Naive thymus-derived CD4-positive, alpha-beta T cell (primary cell): ENCODE results near the gene CAMKMT. TPM values are rescaled to one million over a fixed set of nuclear protein-coding genes. Genes with fewer than 3 reads are reported as not detected.
A peak's percentile ranks its signal among the peaks of the same experiment; 100 is the strongest.

Source experiments
- ATAC-seq: fragments of 150-1000 bp; cut with Tn5 transposase; 2 replicates; pipeline ENCODE4 v1.10.0; 2021; ENCODE audit warnings: mild to moderate bottlenecking, moderate library complexity
- CTCF ChIA-PET: fragments of 350-600 bp; sonication (Branson Sonifier 250); formaldehyde crosslinking; loops from one replicate; lab custom pipeline; 2021; ENCODE audit warnings: antibody characterized with exemption; lab: Charles Lee
- POLR2A ChIA-PET: fragments of 350-600 bp; sonication (Branson Sonifier 250); formaldehyde crosslinking; loops from one replicate; lab custom pipeline; 2021; ENCODE audit warnings: antibody characterized with exemption, inconsistent platforms; lab: Charles Lee
- DNase-seq, 9 donors: peaks; one replicate each; pipeline versions ENCODE4 v3.0.0 to v3.0.0-alpha.2; 2020 to 2022; ENCODE audit warnings: mixed read lengths in 1 of 9
- H3K27ac ChIP-seq: one replicate; pipeline ENCODE4 v1.7.0; 2013; ENCODE audit warnings: mild to moderate bottlenecking, low read depth, low read length, moderate library complexity
- H3K27me3 ChIP-seq, 2 donors: one replicate each; pipeline ENCODE4 v1.7.0; 2013; ENCODE audit warnings: low read length in 2 of 2, mild to moderate bottlenecking in 2 of 2, moderate library complexity in 2 of 2; ENCODE audit not compliant: control insufficient read depth in 2 of 2, insufficient read depth in 2 of 2
- H3K36me3 ChIP-seq, 3 experiments: 1 replicate in 2 of 3; 2 replicates in 1 of 3; pipeline ENCODE4 v1.7.0; 2013; ENCODE audit warnings: low read length in 3 of 3, mild to moderate bottlenecking in 3 of 3, moderate library complexity in 1 of 3; ENCODE audit not compliant: insufficient read depth in 3 of 3, control insufficient read depth in 2 of 3
- H3K4me1 ChIP-seq, 2 donors: one replicate each; pipeline ENCODE4 v1.7.0; 2013; ENCODE audit warnings: low read length in 2 of 2, mild to moderate bottlenecking in 2 of 2, moderate library complexity in 1 of 2; ENCODE audit not compliant: control insufficient read depth in 2 of 2, insufficient read depth in 2 of 2
- H3K4me3 ChIP-seq: 2 replicates; pipeline ENCODE4 v1.7.0; 2013; ENCODE audit warnings: mild to moderate bottlenecking, low read length
- H3K9me3 ChIP-seq, 3 experiments: 1 replicate in 2 of 3; 2 replicates in 1 of 3; pipeline ENCODE4 v1.7.0; 2013; ENCODE audit warnings: low read length in 3 of 3; ENCODE audit not compliant: control insufficient read depth in 2 of 3
- H3K27ac Mint-ChIP-seq, 9 donors: one replicate each; pipeline ENCODE4 v1.8.0; 2020 to 2022; ENCODE audit warnings: mixed read lengths in 9 of 9, mild to moderate bottlenecking in 8 of 9, moderate library complexity in 5 of 9, inconsistent platforms in 2 of 9
- H3K27me3 Mint-ChIP-seq, 5 donors: one replicate each; pipeline ENCODE4 v1.8.0; 2021 to 2022; ENCODE audit warnings: mixed read lengths in 5 of 5, mild to moderate bottlenecking in 1 of 5
- H3K36me3 Mint-ChIP-seq, 5 donors: one replicate each; pipeline ENCODE4 v1.8.0; 2020 to 2022; ENCODE audit warnings: mixed read lengths in 5 of 5, mild to moderate bottlenecking in 3 of 5, inconsistent platforms in 1 of 5
- H3K4me1 Mint-ChIP-seq, 7 donors: one replicate each; pipeline ENCODE4 v1.8.0; 2020 to 2022; ENCODE audit warnings: mixed read lengths in 7 of 7, mild to moderate bottlenecking in 3 of 7, inconsistent platforms in 1 of 7
- H3K4me3 Mint-ChIP-seq, 10 donors: one replicate each; pipeline ENCODE4 v1.8.0; 2020 to 2022; ENCODE audit warnings: mild to moderate bottlenecking in 10 of 10, mixed read lengths in 10 of 10, moderate library complexity in 6 of 10, inconsistent platforms in 2 of 10
- H3K9me3 Mint-ChIP-seq, 11 donors: one replicate each; pipeline ENCODE4 v1.8.0; 2020 to 2022; ENCODE audit warnings: mixed read lengths in 11 of 11, mild to moderate bottlenecking in 4 of 11, inconsistent platforms in 1 of 11, moderate library complexity in 1 of 11
- intact Hi-C, 2 donors: fragments of 100-400 bp; cut with micrococcal nuclease; formaldehyde crosslinking; loops; one replicate each; pipeline ENCODE4 v1.15.1; 2023
- polyA plus RNA-seq, 2 donors: library from polyadenylated mRNA; unstranded; fragments of 300-500 nt; fragmentation: Illumina TruSeq; gene quantifications; one replicate each; pipeline ENCODE4 v1.2.3, GENCODE V29; 2021
- total RNA-seq, 6 experiments: library from RNA in 5 of 6; stranded (reverse) in 5 of 6; gene quantifications; 1 replicate in 5 of 6; 2 replicates in 1 of 6; pipeline ENCODE4 v1.2.3 and lab custom pipeline; 2021 to 2026

The CAMKMT gene
- total and polyA plus RNA-seq, 7 experiments from 2014 or later = 11.1 to 20.8 (median 17.7) TPM

- Histone ChIP-seq H3K27ac (no peak overlapping the region), H3K9me3 (no peaks in the 10 kb centered on the region), H3K4me1 (no peaks in the 10 kb centered on the region), H3K36me3 (no peaks in the 10 kb centered on the region), H3K27me3 (no peaks in the 10 kb centered on the region), H3K4me3 (no peak overlapping the region)
- no peak for ATAC-seq
- Mint-ChIP-seq H3K4me1 (peaks cover 0 to 3% (median 0%) of the 10 kb centered on the region in 7 donors), H3K27me3 (no peaks in the 10 kb centered on the region), H3K36me3 (peaks cover 0 to 56% (median 27%) of the 10 kb centered on the region in 5 donors), H3K27ac (peak overlapping the region in 1 of 9 donors; percentile 32), H3K9me3 (no peaks in the 10 kb centered on the region), H3K4me3 (no peak overlapping the region)
- intact Hi-C loops = no loop called here
- CTCF ChIA-PET = interaction anchor here (0.6 kb wide), 1 partner anchor 15 kb away, joined by 8 read pairs; no protein-coding TSS in a partner anchor
- POLR2A ChIA-PET = no interaction called here
- DNase-seq = no peak
These were observed 188.1 kb downstream of the CAMKMT start for GRCh38 chr2:44549856-44550255.

GRCh38 chr2:44550561-44550960, 188.8 kb downstream of the CAMKMT start:
- CTCF ChIA-PET = interaction anchor here (0.7 kb wide), 1 partner anchor 147 kb away, joined by 6 read pairs; no protein-coding TSS in a partner anchor
- Mint-ChIP-seq H3K27ac (no peak overlapping the region), H3K4me3 (no peak overlapping the region), H3K4me1 (peaks cover 0 to 7% (median 0%) of the 10 kb centered on the region in 7 donors), H3K27me3 (no peaks in the 10 kb centered on the region), H3K36me3 (peaks cover 0 to 63% (median 33%) of the 10 kb centered on the region in 5 donors), H3K9me3 (peaks cover 0 to 3% (median 0%) of the 10 kb centered on the region in 11 donors)
- POLR2A ChIA-PET = no interaction called here
- Histone ChIP-seq H3K9me3 (no peaks in the 10 kb centered on the region), H3K27me3 (no peaks in the 10 kb centered on the region), H3K27ac (no peak overlapping the region), H3K4me3 (no peak overlapping the region), H3K36me3 (no peaks in the 10 kb centered on the region), H3K4me1 (no peaks in the 10 kb centered on the region)
- ATAC-seq (peak; percentile 36), DNase-seq (no peak)
- intact Hi-C loops = no loop called here

- intact Hi-C loops = no loop called here
- CTCF ChIA-PET = no interaction called here
- ATAC-seq (no peak), DNase-seq (no peak)
- peaks cover 0 to 10% (median 0%) of the 10 kb centered on the region in 7 donors for H3K4me1 Mint-ChIP-seq
- Histone ChIP-seq H3K4me1 (no peaks in the 10 kb centered on the region), H3K27ac (no peak overlapping the region), H3K27me3 (no peaks in the 10 kb centered on the region), H3K9me3 (no peaks in the 10 kb centered on the region), H3K36me3 (no peaks in the 10 kb centered on the region), H3K4me3 (no peak overlapping the region)
- no peaks in the 10 kb centered on the region for H3K27me3 Mint-ChIP-seq
- peaks cover 0 to 3% (median 0%) of the 10 kb centered on the region in 11 donors for H3K9me3 Mint-ChIP-seq
- POLR2A ChIA-PET = no interaction called here
- peaks cover 0 to 63% (median 34%) of the 10 kb centered on the region in 5 donors for H3K36me3 Mint-ChIP-seq
- H3K4me3 Mint-ChIP-seq = no peak overlapping the region
- no peak overlapping the region for H3K27ac Mint-ChIP-seq
These were observed 189.8 kb downstream of the CAMKMT start for GRCh38 chr2:44551497-44551896.

- Mint-ChIP-seq H3K36me3 (peaks cover 0 to 67% (median 50%) of the 10 kb centered on the region in 5 donors), H3K27me3 (no peaks in the 10 kb centered on the region), H3K27ac (no peak overlapping the region), H3K4me1 (peaks cover 0 to 10% (median 6%) of the 10 kb centered on the region in 7 donors), H3K9me3 (peaks cover 0 to 3% (median 0%) of the 10 kb centered on the region in 11 donors), H3K4me3 (no peak overlapping the region)
- POLR2A ChIA-PET = no interaction called here
- CTCF ChIA-PET = no interaction called here
- Histone ChIP-seq H3K4me1 (no peaks in the 10 kb centered on the region), H3K9me3 (no peaks in the 10 kb centered on the region), H3K4me3 (no peak overlapping the region), H3K36me3 (no peaks in the 10 kb centered on the region), H3K27me3 (no peaks in the 10 kb centered on the region), H3K27ac (no peak overlapping the region)
- ATAC-seq (no peak), DNase-seq (no peak)
- intact Hi-C loops = no loop called here
These were observed 191.7 kb downstream of the CAMKMT start for GRCh38 chr2:44553456-44553855.

GRCh38 chr2:44555700-44556099, 194.0 kb downstream of the CAMKMT start:
- H3K36me3 ChIP-seq = no peaks in the 10 kb centered on the region
- no peak overlapping the region for H3K27ac ChIP-seq
- H3K9me3 ChIP-seq = no peaks in the 10 kb centered on the region
- H3K36me3 Mint-ChIP-seq = peaks cover 0 to 56% (median 39%) of the 10 kb centered on the region in 5 donors
- CTCF ChIA-PET = no interaction called here
- peaks cover 0 to 10% (median 7%) of the 10 kb centered on the region in 7 donors for H3K4me1 Mint-ChIP-seq
- H3K9me3 Mint-ChIP-seq = peaks cover 0 to 3% (median 0%) of the 10 kb centered on the region in 11 donors
- no peak overlapping the region for H3K4me3 Mint-ChIP-seq
- intact Hi-C loops = no loop called here
- no peak overlapping the region for H3K4me3 ChIP-seq
- POLR2A ChIA-PET = no interaction called here
- ATAC-seq (no peak), DNase-seq (no peak)
- no peaks in the 10 kb centered on the region for H3K27me3 ChIP-seq
- H3K27me3 Mint-ChIP-seq = no peaks in the 10 kb centered on the region
- no peaks in the 10 kb centered on the region for H3K4me1 ChIP-seq
- no peak overlapping the region for H3K27ac Mint-ChIP-seq

GRCh38 chr2:44559108-44559507, 197.4 kb downstream of the CAMKMT start:
- intact Hi-C loops = no loop called here
- Histone ChIP-seq H3K4me1 (no peaks in the 10 kb centered on the region), H3K4me3 (no peak overlapping the region), H3K9me3 (no peaks in the 10 kb centered on the region), H3K27ac (no peak overlapping the region), H3K27me3 (no peaks in the 10 kb centered on the region), H3K36me3 (no peaks in the 10 kb centered on the region)
- ChIA-PET POLR2A (no interaction called here), CTCF (no interaction called here)
- peaks cover 0 to 10% (median 7%) of the 10 kb centered on the region in 7 donors for H3K4me1 Mint-ChIP-seq
- ATAC-seq = peak; percentile 22
- no peak for DNase-seq
- H3K27ac Mint-ChIP-seq = no peak overlapping the region
- H3K4me3 Mint-ChIP-seq = no peak overlapping the region
- H3K36me3 Mint-ChIP-seq = peaks cover 0 to 48% (median 38%) of the 10 kb centered on the region in 5 donors
- no peaks in the 10 kb centered on the region for H3K27me3 Mint-ChIP-seq
- H3K9me3 Mint-ChIP-seq = peaks cover 0 to 3% (median 0%) of the 10 kb centered on the region in 11 donors

GRCh38 chr2:44560352-44560751, 198.6 kb downstream of the CAMKMT start:
- no peak overlapping the region for H3K27ac ChIP-seq
- H3K4me1 Mint-ChIP-seq = peaks cover 0 to 9% (median 6%) of the 10 kb centered on the region in 7 donors
- no peaks in the 10 kb centered on the region for H3K9me3 ChIP-seq
- H3K4me1 ChIP-seq = no peaks in the 10 kb centered on the region
- no peaks in the 10 kb centered on the region for H3K9me3 Mint-ChIP-seq
- H3K36me3 ChIP-seq = no peaks in the 10 kb centered on the region
- POLR2A ChIA-PET = no interaction called here
- H3K27me3 Mint-ChIP-seq = no peaks in the 10 kb centered on the region
- H3K27me3 ChIP-seq = no peaks in the 10 kb centered on the region
- ATAC-seq = no peak
- CTCF ChIA-PET = interaction anchor here (1.3 to 1.7 kb wide), 2 partner anchors 16 to 396 kb away, joined by 3 read pairs; no protein-coding TSS in a partner anchor
- no peak overlapping the region for H3K27ac Mint-ChIP-seq
- H3K36me3 Mint-ChIP-seq = peaks cover 0 to 39% (median 31%) of the 10 kb centered on the region in 5 donors
- no peak for DNase-seq
- H3K4me3 Mint-ChIP-seq = no peak overlapping the region
- H3K4me3 ChIP-seq = no peak overlapping the region
- intact Hi-C loops = loop anchor here in 1 of 2 donors (2.0 kb wide), 1 partner anchor 394 kb away; no protein-coding TSS in a partner anchor
